Sigmoid colon (tissue), 4 donors: ENCODE data around the gene PDE11A.

Experiments used
- EP300 ChIP-seq, 4 donors: sonication (generic); formaldehyde crosslinking; IDR thresholded peaks; one replicate each; pipeline ENCODE4 v1.6.1; 2017; ENCODE audit warnings: antibody characterized with exemption in 4 of 4
- POLR2A ChIP-seq, 2 donors: fragments of 450-650 bp; IDR thresholded peaks; one replicate each; pipeline ENCODE4 v1.6.1; 2016; ENCODE audit warnings: antibody characterized with exemption in 2 of 2, mild to moderate bottlenecking in 2 of 2, moderate library complexity in 2 of 2
- POLR2AphosphoS5 ChIP-seq, 4 donors: sonication (generic); formaldehyde crosslinking; IDR thresholded peaks; one replicate each; pipeline ENCODE4 v1.6.1; 2017; ENCODE audit warnings: antibody characterized with exemption in 4 of 4
- TF ChIP-seq, protein P1 (sequence below), 4 experiments: fragments of 450-650 bp in 3 of 4; fragments of 200-600 bp in 1 of 4; IDR thresholded peaks; one replicate each; pipeline ENCODE4 v1.5.1; 2016 to 2019; ENCODE audit warnings: antibody characterized with exemption in 4 of 4, mild to moderate bottlenecking in 3 of 4, moderate library complexity in 2 of 4

DNA sequence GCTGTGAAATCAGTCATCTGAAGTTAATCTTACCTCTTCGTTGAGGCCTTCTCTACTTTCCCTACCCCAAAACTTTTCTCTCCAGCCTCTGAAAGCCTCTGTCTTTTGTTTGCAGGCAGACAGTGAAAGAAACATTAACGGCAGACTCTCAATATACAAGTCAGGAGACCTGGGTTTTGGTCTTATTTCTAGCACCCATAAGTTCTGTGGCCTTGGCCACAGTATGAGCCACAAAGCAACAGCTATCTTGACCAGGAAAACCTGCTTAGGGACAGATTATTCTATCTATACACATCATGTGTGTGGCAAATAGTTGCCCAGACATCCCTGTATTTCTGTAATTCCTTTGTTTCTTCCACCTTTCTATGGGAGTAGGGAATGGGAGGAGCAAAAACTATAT, 361.7 kb downstream of the PDE11A start:
- TF ChIP-seq, protein P1, sequence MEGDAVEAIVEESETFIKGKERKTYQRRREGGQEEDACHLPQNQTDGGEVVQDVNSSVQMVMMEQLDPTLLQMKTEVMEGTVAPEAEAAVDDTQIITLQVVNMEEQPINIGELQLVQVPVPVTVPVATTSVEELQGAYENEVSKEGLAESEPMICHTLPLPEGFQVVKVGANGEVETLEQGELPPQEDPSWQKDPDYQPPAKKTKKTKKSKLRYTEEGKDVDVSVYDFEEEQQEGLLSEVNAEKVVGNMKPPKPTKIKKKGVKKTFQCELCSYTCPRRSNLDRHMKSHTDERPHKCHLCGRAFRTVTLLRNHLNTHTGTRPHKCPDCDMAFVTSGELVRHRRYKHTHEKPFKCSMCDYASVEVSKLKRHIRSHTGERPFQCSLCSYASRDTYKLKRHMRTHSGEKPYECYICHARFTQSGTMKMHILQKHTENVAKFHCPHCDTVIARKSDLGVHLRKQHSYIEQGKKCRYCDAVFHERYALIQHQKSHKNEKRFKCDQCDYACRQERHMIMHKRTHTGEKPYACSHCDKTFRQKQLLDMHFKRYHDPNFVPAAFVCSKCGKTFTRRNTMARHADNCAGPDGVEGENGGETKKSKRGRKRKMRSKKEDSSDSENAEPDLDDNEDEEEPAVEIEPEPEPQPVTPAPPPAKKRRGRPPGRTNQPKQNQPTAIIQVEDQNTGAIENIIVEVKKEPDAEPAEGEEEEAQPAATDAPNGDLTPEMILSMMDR (IDR thresholded peaks at IDR 0.05): no peak
- TF ChIP-seq POLR2AphosphoS5 (IDR thresholded peaks at IDR 0.05) (no peak), POLR2A (IDR thresholded peaks at IDR 0.05) (no peak), EP300 (IDR thresholded peaks at IDR 0.05) (no peak)
